ENCODE measurements around the gene ME3.

The ME3 gene

DNA sequence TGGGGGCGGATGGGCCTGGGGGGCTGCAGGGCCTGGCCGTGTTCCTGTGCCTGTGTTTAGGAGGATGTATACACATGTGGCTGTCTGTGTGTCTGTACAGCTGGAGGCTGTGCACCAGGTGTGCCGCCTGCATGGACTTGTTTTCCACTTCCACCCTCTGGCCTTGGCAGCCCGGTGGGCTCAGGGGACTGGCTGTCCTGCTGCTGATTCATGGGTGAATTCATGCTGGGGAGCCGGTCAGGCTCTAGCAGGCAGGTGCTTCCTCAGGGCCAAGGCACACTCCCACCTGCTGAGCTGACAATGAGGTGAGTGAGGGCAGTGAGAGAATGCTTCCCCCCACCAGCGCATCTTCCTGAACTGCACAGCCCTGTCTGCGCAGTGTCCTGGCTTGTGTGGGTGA is 209.3 kb downstream of the ME3 start:
- Histone ChIP-seq H3K4me3 (ENCODE audit: low read length) (no peak overlapping the region), H3K36me3 (ENCODE audit: insufficient read depth, low read length) (no peaks in the 10 kb centered on the region), H3K27ac (ENCODE audit: low read depth, low read length) (no peak overlapping the region), H3K9ac (ENCODE audit: low read depth, low read length) (no peak overlapping the region), H3K4me1 (ENCODE audit: insufficient read depth, low read length) (no peaks in the 10 kb centered on the region; the same call in 1 of the 2 replicates), H3K27me3 (ENCODE audit: insufficient read depth, low read length) (no peaks in the 10 kb centered on the region), H3K9me3 (ENCODE audit: insufficient read depth, low read depth, low read length) (no peaks in the 10 kb centered on the region)
- WGBS: 84% methylated on average over 7 of the region's 7 CpGs

DNA sequence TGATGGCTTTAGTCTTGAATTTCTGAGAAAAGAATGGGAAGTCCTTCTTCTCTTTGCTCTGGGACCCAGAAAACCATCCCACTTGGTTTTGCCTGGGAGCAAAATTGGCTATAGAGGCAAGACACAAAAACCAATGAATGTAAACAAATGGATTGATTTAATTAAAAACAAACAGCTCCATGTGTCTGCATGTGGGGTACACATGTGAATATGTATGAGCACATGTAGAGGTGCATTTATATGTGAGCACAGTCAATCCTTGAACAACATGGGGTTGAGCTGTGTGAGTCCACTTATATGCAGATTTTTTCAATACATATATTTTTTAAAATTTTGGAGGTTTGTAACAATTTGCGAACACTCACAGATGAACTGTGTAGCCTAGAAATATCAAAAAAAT is 210.5 kb downstream of the ME3 start:
- WGBS: 100% methylated on average over 1 of the region's 1 CpG
- no peaks in the 10 kb centered on the region for H3K9me3 ChIP-seq (ENCODE audit: insufficient read depth, low read depth, low read length)
- H3K36me3 ChIP-seq (ENCODE audit: insufficient read depth, low read length): no peaks in the 10 kb centered on the region
- no peaks in the 10 kb centered on the region; the same call in 1 of the 2 replicates for H3K4me1 ChIP-seq (ENCODE audit: insufficient read depth, low read length)
- H3K27ac ChIP-seq (ENCODE audit: low read depth, low read length): no peak overlapping the region
- no peak overlapping the region for H3K9ac ChIP-seq (ENCODE audit: low read depth, low read length)
- no peak overlapping the region for H3K4me3 ChIP-seq (ENCODE audit: low read length)
- H3K27me3 ChIP-seq (ENCODE audit: insufficient read depth, low read length): no peaks in the 10 kb centered on the region

DNA sequence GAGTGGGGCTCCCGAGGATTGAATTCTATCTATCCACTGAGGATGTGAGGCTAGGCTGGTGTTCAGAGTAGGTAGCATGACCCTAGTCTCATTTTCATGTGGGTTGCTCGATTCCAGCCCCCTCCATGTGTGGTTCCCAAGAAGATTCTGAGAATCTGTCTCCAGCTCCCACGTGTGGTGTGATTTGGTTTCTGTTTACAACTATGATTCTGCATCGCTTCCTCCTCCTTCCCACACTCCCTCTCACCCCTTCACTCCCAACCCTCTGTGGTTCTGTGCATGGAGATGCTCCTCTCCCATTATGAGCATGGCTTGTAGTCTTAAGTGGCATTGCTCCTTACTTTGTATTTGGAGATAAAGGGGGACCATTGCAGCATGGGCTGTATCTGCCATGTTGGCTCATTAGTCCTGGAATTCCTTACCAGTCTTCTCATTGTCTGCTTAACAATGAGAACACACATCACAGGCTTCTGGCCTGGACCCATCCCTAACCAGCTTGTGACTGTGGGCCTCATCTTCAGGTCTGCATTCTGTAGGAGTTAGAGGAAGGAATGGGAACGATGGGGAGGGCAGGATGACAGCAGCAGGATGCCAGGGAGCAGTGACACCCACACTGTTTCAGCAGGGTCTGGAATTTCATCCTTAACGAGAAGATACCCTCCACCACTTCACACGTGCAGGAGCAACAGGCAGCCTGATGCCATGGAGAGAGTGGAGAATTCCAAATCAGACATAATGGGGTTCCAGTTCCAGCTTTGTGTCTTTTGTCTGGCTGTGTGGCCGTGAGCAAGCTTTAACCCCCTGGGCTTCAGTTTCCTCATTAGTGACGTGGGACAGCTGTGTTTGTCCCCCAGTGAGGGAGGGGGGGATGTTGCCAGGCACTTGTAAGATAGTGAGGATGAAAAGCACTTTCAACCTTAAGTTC is 211.7 kb downstream of the ME3 start:
- WGBS: 87% methylated on average over 9 of the region's 9 CpGs

DNA sequence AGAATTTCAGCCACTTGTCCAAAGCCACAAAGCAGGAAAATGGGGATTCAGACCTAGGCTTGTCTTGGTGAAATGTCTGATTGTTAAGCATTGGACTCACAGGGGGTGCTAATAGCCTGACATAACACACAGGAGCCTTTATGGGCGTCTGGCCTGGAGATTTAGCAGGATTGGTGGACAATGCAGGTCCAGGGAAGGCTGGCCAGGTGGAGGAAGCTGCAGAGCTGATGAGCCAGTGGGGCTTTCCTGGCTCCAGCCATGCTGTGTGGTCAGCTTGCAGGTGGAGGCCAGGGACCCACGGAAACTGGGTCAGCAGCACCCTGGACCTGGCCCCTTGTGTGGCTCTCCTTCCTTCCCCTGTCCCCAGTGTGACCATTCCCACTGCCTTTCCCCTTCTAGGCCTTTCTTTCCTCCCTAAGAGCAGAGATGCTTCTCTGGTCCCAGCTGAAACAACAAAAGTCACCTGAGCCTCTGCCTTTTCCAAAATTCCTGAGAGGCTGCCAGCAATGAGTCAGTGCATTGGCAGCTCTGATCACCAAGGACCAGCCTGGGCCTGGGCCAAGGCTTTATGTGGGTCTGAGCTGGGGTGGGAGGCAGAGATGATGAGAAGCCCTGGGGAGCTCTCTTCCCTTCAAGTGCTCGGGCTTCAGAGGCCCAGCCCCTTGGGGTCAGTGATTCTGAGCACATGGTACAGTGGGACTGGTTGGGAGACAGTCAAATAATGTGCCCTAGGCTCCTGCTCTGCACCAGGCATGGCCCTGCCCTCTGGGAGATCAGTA is 212.5 kb downstream of the ME3 start:
- no peak overlapping the region for H3K4me3 ChIP-seq (ENCODE audit: low read length)
- 69% methylated on average over 3 of the region's 3 CpGs for WGBS
- no peak overlapping the region for H3K27ac ChIP-seq (ENCODE audit: low read depth, low read length)
- H3K9ac ChIP-seq (ENCODE audit: low read depth, low read length): no peak overlapping the region
- no peaks in the 10 kb centered on the region for H3K9me3 ChIP-seq (ENCODE audit: insufficient read depth, low read depth, low read length)
- H3K36me3 ChIP-seq (ENCODE audit: insufficient read depth, low read length): no peaks in the 10 kb centered on the region
- H3K4me1 ChIP-seq (ENCODE audit: insufficient read depth, low read length): no peaks in the 10 kb centered on the region; the same call in 1 of the 2 replicates
- H3K27me3 ChIP-seq (ENCODE audit: insufficient read depth, low read length): no peaks in the 10 kb centered on the region

More for the DNA sequence above, 211.7 kb downstream of the ME3 start:
- Histone ChIP-seq H3K27ac (ENCODE audit: low read depth, low read length) (no peak overlapping the region), H3K36me3 (ENCODE audit: insufficient read depth, low read length) (no peaks in the 10 kb centered on the region), H3K4me1 (ENCODE audit: insufficient read depth, low read length) (no peaks in the 10 kb centered on the region; the same call in 1 of the 2 replicates), H3K9ac (ENCODE audit: low read depth, low read length) (no peak overlapping the region), H3K4me3 (ENCODE audit: low read length) (no peak overlapping the region), H3K27me3 (ENCODE audit: insufficient read depth, low read length) (no peaks in the 10 kb centered on the region), H3K9me3 (ENCODE audit: insufficient read depth, low read depth, low read length) (no peaks in the 10 kb centered on the region)

DNA sequence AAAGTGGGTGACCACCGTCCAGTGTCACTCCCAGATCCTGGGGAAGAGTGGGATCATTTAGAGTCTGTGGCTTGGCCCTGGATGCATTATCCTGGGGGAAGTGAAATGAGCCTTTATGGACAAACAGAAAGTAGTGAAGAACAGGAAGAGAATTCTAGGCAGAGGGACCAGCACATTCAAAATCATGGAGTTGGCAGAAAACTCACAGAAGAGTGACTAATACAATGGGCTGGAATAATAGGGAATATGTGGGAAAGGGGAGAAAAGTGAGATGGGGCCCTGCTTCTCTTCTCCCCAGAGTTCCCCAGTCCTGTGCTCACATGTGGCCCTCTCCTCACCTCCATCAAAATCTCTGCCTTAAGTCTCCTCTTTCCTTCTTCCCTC is 213.4 kb downstream of the ME3 start:
- no peaks in the 10 kb centered on the region; the same call in 1 of the 2 replicates for H3K4me1 ChIP-seq (ENCODE audit: insufficient read depth, low read length)
- no peaks in the 10 kb centered on the region for H3K9me3 ChIP-seq (ENCODE audit: insufficient read depth, low read depth, low read length)
- H3K36me3 ChIP-seq (ENCODE audit: insufficient read depth, low read length): no peaks in the 10 kb centered on the region
- H3K9ac ChIP-seq (ENCODE audit: low read depth, low read length): no peak overlapping the region
- no peak overlapping the region for H3K27ac ChIP-seq (ENCODE audit: low read depth, low read length)
- no peak overlapping the region for H3K4me3 ChIP-seq (ENCODE audit: low read length)
- 93% methylated on average over 1 of the region's 1 CpG for WGBS
- no peaks in the 10 kb centered on the region for H3K27me3 ChIP-seq (ENCODE audit: insufficient read depth, low read length)

DNA sequence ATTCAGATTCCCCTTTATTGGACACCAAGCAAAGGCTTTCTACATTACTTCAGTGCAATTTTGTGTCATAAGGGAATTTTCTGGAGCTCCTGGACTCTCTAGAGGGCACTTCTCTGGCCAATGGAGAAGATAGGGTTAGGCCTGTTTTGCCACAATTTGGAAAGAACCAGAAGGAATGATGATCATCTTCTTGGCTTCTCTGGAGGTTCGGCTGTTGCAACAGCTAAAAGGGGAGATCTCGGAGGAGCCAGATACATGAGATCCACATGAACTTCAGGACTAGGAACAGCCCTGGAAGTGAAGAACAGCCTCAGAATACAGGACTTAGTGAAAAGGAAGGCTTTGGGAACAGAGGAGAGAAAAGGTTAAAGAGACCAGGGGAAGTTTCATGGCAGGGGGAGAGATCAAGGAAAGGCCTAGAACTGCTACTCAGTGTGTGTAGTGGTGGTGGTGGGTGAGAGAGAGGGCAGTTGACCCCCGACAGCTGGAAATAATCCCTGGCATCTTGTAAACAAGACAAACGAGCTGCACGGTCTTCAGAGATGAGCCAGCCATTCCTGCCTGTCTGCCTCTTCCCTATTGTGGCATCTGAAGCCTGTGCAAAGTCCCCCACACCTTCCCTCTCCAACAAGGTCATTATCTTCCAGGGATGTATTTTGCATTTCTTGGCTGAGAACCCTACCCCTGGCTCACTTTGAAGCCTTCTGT is 214.0 kb downstream of the ME3 start:
- no peaks in the 10 kb centered on the region for H3K36me3 ChIP-seq (ENCODE audit: insufficient read depth, low read length)
- no peak overlapping the region for H3K4me3 ChIP-seq (ENCODE audit: low read length)
- 78% methylated on average over 5 of the region's 5 CpGs for WGBS
- no peak overlapping the region for H3K9ac ChIP-seq (ENCODE audit: low read depth, low read length)
- no peaks in the 10 kb centered on the region for H3K9me3 ChIP-seq (ENCODE audit: insufficient read depth, low read depth, low read length)
- H3K27me3 ChIP-seq (ENCODE audit: insufficient read depth, low read length): no peaks in the 10 kb centered on the region
- H3K4me1 ChIP-seq (ENCODE audit: insufficient read depth, low read length): no peaks in the 10 kb centered on the region; the same call in 1 of the 2 replicates
- H3K27ac ChIP-seq (ENCODE audit: low read depth, low read length): no peak overlapping the region

DNA sequence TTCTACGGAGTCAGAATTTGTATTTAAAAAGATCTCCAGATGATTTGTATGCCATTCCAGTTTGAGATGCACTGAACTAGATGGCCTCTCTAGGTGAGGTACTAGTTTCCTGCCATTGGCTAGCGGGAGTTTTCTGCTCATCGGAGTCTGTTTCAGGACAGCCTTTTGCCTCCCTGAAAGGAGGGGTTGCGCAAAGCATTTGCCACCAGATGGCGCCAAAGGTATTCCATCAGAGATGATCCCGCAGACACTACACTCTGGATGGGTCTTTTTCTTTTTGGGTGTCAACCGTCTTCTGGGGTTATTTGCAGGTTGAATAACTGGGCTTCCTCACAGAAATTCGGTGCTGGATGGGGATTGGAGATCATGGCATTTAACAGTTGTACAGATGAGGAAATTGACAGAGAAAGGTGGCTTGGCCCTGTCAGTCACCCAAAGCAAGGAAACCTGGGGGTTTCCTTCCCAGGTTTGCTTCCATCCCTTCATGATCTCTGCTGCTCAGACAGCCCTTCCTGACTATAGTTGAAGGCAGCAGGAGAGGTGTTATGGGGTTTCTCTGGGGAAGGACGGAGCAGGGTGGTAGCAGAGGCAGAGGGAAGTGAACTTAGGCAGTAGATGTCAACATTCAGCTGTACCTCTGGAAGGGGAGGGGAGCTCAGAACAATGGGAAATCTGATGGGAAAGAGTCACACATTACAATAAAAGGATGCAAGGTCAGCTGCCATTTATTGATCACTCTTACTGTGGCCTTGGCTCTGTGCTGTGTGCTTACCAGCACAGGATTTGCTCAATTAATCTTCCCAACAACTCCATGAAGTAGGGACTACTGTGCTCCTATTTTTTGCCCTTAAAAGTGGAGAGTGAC is 216.1 kb downstream of the ME3 start:
- 17% methylated on average over 9 of the region's 9 CpGs for WGBS
- H3K9ac ChIP-seq (ENCODE audit: low read depth, low read length): no peak overlapping the region

DNA sequence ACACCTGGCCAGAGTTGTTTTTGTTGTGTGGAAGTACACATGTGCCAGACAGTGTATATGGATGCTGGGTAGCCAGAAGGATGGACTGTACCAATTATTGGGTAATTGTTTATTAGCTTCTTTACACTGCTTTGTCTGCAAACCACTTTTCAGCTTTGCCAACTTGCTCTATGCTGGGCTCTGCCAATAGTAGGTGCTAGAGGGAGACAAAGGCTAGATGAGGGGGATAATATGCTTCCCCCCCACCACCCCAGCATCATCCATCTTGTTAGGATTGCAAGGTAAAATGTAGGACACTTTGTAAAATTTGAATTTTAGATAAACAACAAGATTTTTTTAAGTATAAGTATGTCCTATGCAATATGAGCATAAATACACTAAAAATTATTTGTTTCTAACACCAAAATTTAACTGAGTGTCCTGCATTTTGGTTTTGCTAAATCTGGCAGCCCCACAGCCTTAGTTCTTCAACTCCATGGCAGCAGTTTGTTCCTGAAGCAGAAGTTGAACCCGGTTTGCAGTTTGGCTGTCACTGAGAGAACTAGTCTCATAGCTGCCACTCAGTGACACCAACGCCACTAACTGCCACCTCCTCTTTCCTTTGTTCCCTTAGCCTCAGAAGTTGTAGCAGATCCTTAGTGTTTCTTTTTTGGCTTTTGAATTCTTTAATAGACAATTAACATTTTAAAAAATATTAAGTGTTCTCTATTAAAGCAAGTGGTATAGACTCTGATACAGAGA is 219.0 kb downstream of the ME3 start:
- Histone ChIP-seq H3K9me3 (ENCODE audit: insufficient read depth, low read depth, low read length) (no peaks in the 10 kb centered on the region), H3K27ac (ENCODE audit: low read depth, low read length) (no peak overlapping the region), H3K27me3 (ENCODE audit: insufficient read depth, low read length) (no peaks in the 10 kb centered on the region), H3K4me3 (ENCODE audit: low read length) (no peak overlapping the region), H3K9ac (ENCODE audit: low read depth, low read length) (no peak overlapping the region), H3K4me1 (ENCODE audit: insufficient read depth, low read length) (no peaks in the 10 kb centered on the region), H3K36me3 (ENCODE audit: insufficient read depth, low read length) (no peaks in the 10 kb centered on the region)
- 79% methylated on average over 2 of the region's 2 CpGs for WGBS

More for the DNA sequence above, 216.1 kb downstream of the ME3 start:
- Histone ChIP-seq H3K27ac (ENCODE audit: low read depth, low read length) (no peak overlapping the region), H3K9me3 (ENCODE audit: insufficient read depth, low read depth, low read length) (no peaks in the 10 kb centered on the region), H3K4me1 (ENCODE audit: insufficient read depth, low read length) (no peaks in the 10 kb centered on the region; the same call in 1 of the 2 replicates), H3K36me3 (ENCODE audit: insufficient read depth, low read length) (no peaks in the 10 kb centered on the region), H3K4me3 (ENCODE audit: low read length) (no peak overlapping the region), H3K27me3 (ENCODE audit: insufficient read depth, low read length) (no peaks in the 10 kb centered on the region)

DNA sequence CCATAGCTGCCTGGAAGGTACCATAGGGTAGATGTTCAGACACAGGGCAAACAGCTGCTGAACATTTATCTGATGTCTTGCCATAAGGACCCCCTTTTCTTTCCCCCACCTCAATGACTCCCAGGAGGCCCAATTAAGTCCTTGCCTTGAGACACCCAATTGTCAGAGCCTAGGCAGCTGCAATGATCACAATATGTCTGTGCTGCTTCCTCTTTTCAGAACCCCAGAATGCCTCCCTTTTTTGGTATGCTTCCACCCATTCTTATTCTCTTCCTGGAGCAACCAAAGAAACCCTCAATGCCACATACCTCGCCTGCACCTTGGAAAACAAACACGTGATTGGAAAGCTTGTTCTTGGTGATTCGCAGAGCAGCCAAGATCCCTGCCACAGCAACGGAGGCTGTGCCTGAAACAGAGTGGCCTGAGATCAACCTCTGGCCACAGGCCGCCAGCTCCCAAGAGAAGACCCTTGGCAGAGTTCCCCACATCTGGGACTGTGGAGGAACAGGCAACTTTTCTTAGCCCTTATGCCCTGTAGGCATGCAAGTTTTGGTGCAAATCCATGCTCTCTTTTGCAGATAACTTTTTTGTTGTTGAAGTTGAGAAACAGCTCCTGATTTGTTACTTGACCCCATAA is 222.3 kb downstream of the ME3 start:
- no peaks in the 10 kb centered on the region for H3K27me3 ChIP-seq (ENCODE audit: insufficient read depth, low read length)
- no peaks in the 10 kb centered on the region for H3K9me3 ChIP-seq (ENCODE audit: insufficient read depth, low read depth, low read length)
- H3K36me3 ChIP-seq (ENCODE audit: insufficient read depth, low read length): no peaks in the 10 kb centered on the region
- no peak overlapping the region for H3K9ac ChIP-seq (ENCODE audit: low read depth, low read length)
- no peaks in the 10 kb centered on the region for H3K4me1 ChIP-seq (ENCODE audit: insufficient read depth, low read length)
- WGBS: 90% methylated on average over 5 of the region's 5 CpGs
- no peak overlapping the region for H3K4me3 ChIP-seq (ENCODE audit: low read length)
- no peak overlapping the region for H3K27ac ChIP-seq (ENCODE audit: low read depth, low read length)

All from HUES64 (cell line).